COLO829 (cell line): Measurements from ENCODE around the gene OLFM2.
A peak's percentile ranks its signal among the peaks of the same experiment; 100 is the strongest.
"Not testable (repeated sequence)": the region's sequence is repeated elsewhere in the genome, so short reads cannot be mapped to it uniquely, and the experiment has no call there.

ENCODE experiments used
- DNase-seq: peaks from one replicate; pipeline ENCODE4 v3.0.0; 2012; ENCODE audit warnings: low spot score

OLFM2 gene

GRCh38 chr19:9860407-9860806, 75.9 kb downstream of the OLFM2 start:
- no peak for DNase-seq

DNA sequence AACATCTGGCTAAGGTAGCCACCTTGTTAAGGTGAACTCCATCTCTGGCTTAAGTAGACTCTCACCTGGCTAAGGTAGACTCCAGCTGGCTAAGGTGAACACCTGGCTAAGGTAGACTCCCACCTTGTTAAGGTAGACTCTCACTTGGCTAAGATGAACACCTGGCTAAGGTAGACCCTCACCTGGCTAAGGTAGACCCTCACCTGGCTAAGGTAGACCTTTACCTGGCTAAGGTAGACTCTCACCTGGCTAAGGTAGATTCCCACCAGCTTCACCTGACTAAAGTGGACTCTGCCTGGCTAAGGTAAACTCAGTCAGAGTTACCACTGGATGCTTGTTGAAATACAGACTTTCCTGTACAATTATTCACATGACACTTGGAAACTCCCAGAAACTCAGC, 77.5 kb downstream of the OLFM2 start:
- DNase-seq: no peak

- DNase-seq: no peak
Observed at GRCh38 chr19:9857920-9858746, 78.2 kb downstream of the OLFM2 start.

- no peak for DNase-seq
Observed at GRCh38 chr19:9857076-9857721, 79.1 kb downstream of the OLFM2 start.

GRCh38 chr19:9856609-9857008, 79.7 kb downstream of the OLFM2 start:
- no peak for DNase-seq

DNA sequence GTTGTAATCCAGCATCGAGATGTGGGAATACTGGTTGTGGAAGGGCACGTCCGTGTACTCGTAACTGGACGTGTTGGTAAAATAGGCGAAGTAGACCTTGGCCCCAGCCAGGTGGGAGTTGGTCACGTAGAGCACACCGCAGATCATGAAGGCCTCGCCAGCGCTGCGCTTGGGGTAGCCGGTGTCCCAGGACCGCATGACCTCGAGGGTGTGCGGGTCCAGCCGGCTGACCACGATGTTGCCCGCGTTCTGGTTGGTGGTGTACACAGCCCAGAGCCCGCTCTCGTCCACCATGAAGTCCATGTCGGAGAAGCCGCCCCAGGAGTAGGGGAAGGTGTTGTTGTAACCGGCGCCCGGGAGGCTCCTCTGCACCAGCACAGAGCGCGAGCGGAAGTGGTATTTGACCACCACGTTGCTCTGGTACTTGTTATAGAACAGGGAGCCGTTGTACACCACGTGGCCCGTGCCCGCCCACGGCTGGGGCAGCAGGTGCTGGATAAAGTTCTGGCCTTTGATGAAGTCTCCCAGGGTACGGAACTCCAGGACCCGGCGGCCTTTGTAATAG, 82.0 kb downstream of the OLFM2 start:
- no peak for DNase-seq

DNA sequence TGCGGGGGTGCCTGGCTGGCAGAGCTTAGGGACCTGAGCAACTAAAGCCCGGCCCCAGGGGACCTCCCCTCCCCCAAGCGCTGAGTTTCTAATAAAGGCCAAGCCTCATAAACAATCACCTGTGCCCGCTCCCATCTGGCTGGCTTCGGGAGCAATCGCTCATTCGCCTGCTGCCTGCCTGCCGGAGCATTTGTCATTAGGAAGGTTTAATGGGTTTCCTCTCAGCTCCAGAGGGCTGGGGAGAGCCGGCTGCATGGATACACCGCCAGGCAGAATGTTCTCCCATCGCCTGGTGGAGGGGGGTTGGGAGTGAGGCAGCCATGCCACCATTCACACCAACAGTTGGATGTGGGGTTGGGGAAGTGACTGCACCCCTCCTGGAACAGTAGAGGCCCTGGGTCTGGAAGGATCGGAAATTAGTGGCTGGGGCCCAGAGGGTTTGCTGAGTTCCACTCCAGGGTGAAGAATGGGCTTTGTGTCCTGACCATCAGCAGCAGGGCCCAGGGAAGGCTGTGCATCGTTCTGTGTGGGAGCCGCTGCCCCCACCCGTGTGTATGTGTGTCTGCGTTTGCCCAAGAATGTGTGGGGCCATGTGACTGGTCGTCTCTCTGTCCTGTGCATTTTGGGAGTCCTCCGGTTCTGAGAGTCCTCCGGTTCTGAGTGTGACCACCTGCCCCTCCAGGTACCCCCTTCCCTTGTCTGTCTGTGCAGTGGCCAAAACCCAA, 85.9 kb downstream of the OLFM2 start:
- no peak for DNase-seq

GRCh38 chr19:9849791-9850190, 86.5 kb downstream of the OLFM2 start:
- DNase-seq: no peak

DNA sequence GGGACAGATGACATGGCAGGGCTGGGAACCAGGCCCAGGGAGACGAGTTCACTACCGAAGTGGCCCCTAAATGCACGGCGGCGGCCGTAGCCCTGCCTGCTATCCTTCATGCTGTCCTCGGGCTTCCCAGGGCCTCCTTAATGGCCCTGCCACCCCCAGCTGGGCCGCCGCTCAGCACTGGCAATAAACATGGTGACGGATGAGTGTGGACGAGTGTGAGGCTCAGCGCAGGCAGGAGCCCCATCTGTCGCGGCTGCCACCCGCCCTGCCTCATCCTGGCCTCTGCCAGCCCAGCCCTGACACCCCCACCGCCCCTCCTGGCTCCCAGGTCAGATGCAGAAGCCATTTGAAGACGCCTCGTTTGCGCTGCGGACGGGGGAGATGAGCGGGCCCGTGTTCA, 87.6 kb downstream of the OLFM2 start:
- no peak for DNase-seq

DNA sequence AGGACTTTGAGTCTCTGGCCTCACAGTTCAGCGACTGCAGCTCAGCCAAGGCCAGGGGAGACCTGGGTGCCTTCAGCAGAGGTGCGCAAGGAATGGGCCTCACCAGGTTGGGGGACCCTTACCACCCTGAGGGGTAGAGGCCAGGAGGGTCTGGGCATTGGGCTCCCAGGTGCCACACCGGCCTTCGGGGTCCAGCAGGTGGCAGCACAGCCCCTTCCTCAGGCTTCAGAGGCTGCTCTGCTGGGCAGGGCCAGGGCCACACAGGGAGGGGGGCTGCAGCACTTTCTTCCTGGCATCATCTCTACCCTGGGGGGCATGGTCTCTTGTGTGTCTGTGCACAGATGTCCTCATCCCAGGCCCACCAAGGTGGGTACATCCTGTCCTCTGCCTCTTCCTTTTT, 88.3 kb downstream of the OLFM2 start:
- no peak for DNase-seq

- peak; percentile 43 for DNase-seq
Observed at GRCh38 chr19:9847087-9847671, 89.1 kb downstream of the OLFM2 start.

- DNase-seq: not testable (repeated sequence)
Observed at GRCh38 chr19:9843626-9844273, 92.6 kb downstream of the OLFM2 start.

- DNase-seq: no peak
Observed at GRCh38 chr19:9842834-9843625, 93.3 kb downstream of the OLFM2 start.

DNA sequence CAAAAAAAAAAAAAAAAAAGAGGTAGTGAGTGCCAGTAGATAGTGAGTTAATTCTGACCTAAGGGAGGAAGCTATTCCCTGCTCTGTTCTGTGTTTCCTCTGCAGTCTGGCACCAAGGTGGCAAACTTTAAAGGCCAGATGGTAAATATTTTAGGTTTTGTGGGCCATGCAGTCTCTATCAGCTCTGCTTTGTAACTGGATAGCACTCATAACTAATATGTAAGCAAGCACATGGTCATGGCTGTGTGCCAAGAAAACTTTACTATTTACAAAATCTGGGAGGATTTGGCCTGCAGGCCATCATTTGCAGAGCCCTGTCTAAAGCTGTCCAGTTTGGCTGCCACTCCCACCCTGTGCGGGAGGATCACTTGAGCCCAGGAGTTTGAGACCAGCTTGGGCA, 96.9 kb downstream of the OLFM2 start:
- no peak for DNase-seq

DNA sequence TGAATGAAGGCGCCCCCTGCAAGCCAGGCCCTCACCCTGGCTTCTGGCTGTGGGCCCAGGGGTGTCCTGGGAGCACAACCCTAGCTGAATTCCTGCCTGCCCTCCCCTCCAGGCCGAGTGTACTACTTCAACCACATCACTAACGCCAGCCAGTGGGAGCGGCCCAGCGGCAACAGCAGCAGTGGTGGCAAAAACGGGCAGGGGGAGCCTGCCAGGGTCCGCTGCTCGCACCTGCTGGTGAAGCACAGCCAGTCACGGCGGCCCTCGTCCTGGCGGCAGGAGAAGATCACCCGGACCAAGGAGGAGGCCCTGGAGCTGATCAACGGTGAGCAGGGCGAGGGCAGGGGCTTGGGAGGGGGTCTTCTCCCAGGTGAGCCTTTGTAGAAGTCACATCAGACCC, 98.0 kb downstream of the OLFM2 start:
- DNase-seq: no peak

GRCh38 chr19:9836021-9836420, 100.3 kb downstream of the OLFM2 start:
- no peak for DNase-seq

GRCh38 chr19:9835507-9835949, 100.8 kb downstream of the OLFM2 start:
- DNase-seq: no peak

- peak; percentile 99 for DNase-seq
Observed at GRCh38 chr19:9834726-9835506, 101.4 kb downstream of the OLFM2 start, which contains the start of gene PIN1. Gene PIN1 (plus strand): TSS chr19:9835318. CDS start chr19:9835345, 27 bp downstream.

DNA sequence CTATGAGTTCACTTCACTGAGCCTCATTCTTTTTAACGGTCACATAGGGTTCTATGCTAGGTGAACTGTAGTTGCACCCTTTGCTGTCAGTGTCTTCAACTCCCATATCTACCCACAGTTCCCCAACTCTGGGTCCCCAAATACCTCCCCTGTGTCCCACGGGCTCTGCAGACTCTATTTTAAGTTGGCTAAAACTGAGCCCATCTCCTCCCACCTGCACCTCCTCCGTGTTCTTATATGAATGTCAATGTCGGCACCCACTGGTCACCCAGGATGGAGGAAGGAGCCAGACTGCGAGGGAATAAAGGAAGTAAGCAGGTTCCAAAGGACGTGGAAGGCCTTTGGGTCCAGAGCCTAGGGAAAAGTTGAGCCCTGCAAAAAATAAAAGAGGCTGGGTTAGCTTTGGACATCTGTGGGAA, 102.0 kb downstream of the OLFM2 start:
- no peak for DNase-seq

DNA sequence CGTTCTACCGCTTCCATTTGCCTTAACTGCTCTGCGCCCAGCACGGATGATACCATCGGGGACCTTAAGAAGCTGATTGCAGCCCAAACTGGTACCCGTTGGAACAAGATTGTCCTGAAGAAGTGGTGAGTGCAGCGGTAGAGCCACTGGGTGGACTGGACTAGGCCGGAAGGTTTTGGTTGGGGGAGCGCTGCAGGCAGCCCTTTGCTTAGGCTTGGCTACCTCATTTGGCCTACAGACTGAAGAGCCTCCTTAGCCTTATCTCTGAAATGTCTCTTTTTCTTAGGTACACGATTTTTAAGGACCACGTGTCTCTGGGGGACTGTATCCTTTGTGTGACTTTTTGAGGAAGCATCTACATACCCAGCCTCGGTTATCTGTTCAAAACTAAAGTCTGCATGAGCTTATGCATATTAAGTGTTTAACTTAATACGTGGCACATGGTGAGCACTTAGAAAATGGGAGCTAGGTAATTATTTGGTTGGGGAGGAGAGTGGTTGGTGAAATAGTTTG, 107.7 kb downstream of the OLFM2 start:
- DNase-seq: no peak
